Tibial nerve (tissue), 4 donors: ENCODE data around the gene LHX3. TPM values are rescaled to one million over a fixed set of nuclear protein-coding genes. Genes with fewer than 3 reads are reported as not detected.

Source experiments
- DNase-seq, 2 donors: peaks; one replicate each; pipeline ENCODE4 v3.0.0-alpha.2; 2019; ENCODE audit warnings: low spot score in 2 of 2
- H3K27ac ChIP-seq, 4 donors: fragments of 200-600 bp; sonication (generic) in 3 of 4; one replicate each; pipeline ENCODE4 v1.5.1; 2017 to 2019; ENCODE audit warnings: mild to moderate bottlenecking in 1 of 4
- H3K27me3 ChIP-seq, 2 donors: fragments of 200-600 bp; sonication (generic) in 1 of 2; one replicate each; pipeline versions ENCODE4 v1.5.1 to v1.6.0; 2017 to 2019
- H3K36me3 ChIP-seq, 3 donors: fragments of 200-600 bp; sonication (generic); one replicate each; pipeline ENCODE4 v1.5.1; 2018 to 2019
- H3K4me1 ChIP-seq, 4 donors: fragments of 200-600 bp; sonication (generic) in 3 of 4; one replicate each; pipeline ENCODE4 v1.5.1; 2017 to 2019
- H3K4me3 ChIP-seq, 4 donors: fragments of 200-600 bp; sonication (generic) in 3 of 4; one replicate each; pipeline ENCODE4 v1.5.1; 2017 to 2019; ENCODE audit warnings: mild to moderate bottlenecking in 1 of 4, moderate library complexity in 1 of 4
- H3K9me3 ChIP-seq, 4 donors: fragments of 200-600 bp; sonication (generic) in 3 of 4; one replicate each; pipeline ENCODE4 v1.5.1; 2017 to 2019
- EP300 ChIP-seq, 2 donors: sonication (generic); formaldehyde crosslinking; IDR thresholded peaks; one replicate each; pipeline ENCODE4 v1.6.1; 2017; ENCODE audit warnings: antibody characterized with exemption in 2 of 2, mild to moderate bottlenecking in 1 of 2
- POLR2A ChIP-seq, 2 donors: fragments of 450-650 bp; IDR thresholded peaks; one replicate each; pipeline ENCODE4 v1.6.1; 2017; ENCODE audit warnings: antibody characterized with exemption in 2 of 2, mild to moderate bottlenecking in 2 of 2, moderate library complexity in 2 of 2
- WGBS, 2 donors: methylation state at CpG; one replicate each; pipeline ENCODE4 v1.1.5; 2018; 5-methylcytosine and 5-hydroxymethylcytosine counted together
- total RNA-seq, 4 donors: library from RNA; depleted of rRNA; stranded (reverse); fragments of >200 nt; gene quantifications; one replicate each; pipeline ENCODE4 v1.1.0, GENCODE V29; 2016
- TF ChIP-seq, protein P1 (sequence below), 5 experiments: fragments of 200-600 bp in 3 of 5; fragments of 450-650 bp in 2 of 5; sonication (generic) in 3 of 5; IDR thresholded peaks; one replicate each; pipeline ENCODE4 v1.5.1; 2016 to 2019; ENCODE audit warnings: antibody characterized with exemption in 5 of 5, mild to moderate bottlenecking in 3 of 5, moderate library complexity in 2 of 5

LHX3 gene
- total RNA-seq, 4 donors from 2014 or later = not detected

DNA sequence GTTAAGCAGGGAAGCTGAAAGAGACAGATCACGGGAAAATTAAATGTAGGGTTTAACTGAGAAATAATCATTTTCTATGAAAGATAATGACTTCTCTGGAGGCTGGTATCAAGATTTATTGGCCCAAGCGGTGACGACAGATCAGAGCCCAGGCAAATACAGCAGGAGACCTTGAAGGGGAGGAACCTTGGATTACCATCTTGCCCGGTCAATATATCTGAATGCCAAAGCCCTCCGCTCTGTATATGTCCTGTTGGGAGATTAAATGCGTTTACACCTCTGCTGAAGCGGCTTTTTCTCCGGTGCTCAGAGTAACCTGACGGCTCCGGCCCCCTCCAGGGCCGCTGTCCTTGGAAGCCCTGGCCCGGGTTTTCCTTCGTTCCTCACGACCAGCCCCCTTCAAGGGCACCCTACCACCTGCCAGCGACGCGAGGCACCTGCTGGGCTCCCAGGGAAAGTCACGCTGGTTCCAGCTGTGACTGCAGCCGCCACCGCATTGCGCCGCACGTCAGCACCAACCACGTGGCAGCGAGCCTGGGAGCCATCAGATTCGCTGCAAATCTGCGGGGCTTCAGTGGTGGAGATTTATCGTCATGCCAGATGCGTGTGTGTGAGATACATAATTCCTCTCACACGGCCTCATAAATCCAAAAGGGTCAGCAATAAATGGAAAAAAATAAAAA is 45.1 kb upstream of the LHX3 start:
- no peak overlapping the region for H3K4me3 ChIP-seq
- no peak overlapping the region for H3K27ac ChIP-seq
- H3K9me3 ChIP-seq = no peaks in the 10 kb centered on the region
- no peak for DNase-seq
- peaks cover 0 to 21% of the 10 kb centered on the region in 2 donors for H3K27me3 ChIP-seq
- TF ChIP-seq EP300 (IDR thresholded peaks at IDR 0.05) = no peak
- TF ChIP-seq, protein P1, sequence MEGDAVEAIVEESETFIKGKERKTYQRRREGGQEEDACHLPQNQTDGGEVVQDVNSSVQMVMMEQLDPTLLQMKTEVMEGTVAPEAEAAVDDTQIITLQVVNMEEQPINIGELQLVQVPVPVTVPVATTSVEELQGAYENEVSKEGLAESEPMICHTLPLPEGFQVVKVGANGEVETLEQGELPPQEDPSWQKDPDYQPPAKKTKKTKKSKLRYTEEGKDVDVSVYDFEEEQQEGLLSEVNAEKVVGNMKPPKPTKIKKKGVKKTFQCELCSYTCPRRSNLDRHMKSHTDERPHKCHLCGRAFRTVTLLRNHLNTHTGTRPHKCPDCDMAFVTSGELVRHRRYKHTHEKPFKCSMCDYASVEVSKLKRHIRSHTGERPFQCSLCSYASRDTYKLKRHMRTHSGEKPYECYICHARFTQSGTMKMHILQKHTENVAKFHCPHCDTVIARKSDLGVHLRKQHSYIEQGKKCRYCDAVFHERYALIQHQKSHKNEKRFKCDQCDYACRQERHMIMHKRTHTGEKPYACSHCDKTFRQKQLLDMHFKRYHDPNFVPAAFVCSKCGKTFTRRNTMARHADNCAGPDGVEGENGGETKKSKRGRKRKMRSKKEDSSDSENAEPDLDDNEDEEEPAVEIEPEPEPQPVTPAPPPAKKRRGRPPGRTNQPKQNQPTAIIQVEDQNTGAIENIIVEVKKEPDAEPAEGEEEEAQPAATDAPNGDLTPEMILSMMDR (IDR thresholded peaks at IDR 0.05) = no peak
- TF ChIP-seq POLR2A (IDR thresholded peaks at IDR 0.05) = no peak
- 59 to 63% methylated on average over 30 of the region's 30 CpGs for WGBS, 2 donors
- H3K36me3 ChIP-seq = no peaks in the 10 kb centered on the region
- H3K4me1 ChIP-seq = peaks cover 0 to 10% (median 5%) of the 10 kb centered on the region in 4 donors

DNA sequence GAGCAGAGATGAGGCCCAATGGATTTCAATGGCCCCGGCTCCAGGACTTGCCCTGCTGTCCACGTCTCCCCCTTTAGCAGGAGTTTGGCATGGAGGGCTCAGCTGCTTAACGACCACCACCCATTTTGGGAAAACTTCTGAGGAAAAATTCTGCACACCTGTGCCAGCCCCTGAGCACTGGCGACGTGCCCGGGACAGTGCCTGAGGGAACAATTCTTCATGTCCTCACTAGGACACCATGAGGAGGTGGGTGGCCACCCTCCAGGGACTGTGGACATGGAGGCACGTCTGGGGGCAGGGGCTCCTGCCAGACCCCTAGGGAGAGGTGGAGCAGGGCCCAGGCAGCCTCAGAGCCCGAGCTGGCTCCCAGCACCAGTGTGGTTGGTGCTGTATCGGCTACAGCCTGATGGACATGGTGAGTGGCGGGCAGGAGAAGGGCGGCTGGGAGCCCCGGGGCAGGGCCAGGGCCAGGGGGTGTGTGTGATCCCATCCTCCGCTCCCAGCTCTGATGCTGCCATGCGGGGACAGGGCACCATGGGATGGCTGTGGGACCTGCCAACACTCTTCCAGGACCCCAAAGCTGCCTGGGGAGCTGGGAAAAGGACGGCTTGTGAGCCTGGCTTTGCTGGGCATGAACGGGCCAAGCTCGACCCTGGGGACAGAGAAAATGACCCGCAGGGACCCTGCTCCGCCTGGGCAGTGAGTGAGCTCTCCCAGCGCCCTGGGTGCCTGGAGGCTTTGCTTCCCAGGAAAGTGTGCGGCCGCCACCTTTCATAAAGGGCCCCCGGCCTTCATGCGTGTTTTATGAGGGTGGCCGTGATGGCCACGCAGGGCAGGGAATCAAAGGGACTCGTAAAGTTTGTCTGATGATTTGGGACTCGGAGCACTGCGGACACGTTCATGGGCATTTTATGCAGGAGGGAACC is 44.3 kb upstream of the LHX3 start:
- WGBS, 2 donors = 70% methylated on average over 25 to 29 of the region's 30 CpGs
- peaks cover 0 to 14% (median 9%) of the 10 kb centered on the region in 4 donors for H3K4me1 ChIP-seq
- no peaks in the 10 kb centered on the region for H3K36me3 ChIP-seq
- TF ChIP-seq POLR2A (IDR thresholded peaks at IDR 0.05) (no peak), EP300 (IDR thresholded peaks at IDR 0.05) (no peak)
- TF ChIP-seq, protein P1 (IDR thresholded peaks at IDR 0.05) = no peak
- H3K4me3 ChIP-seq = no peak overlapping the region
- H3K27me3 ChIP-seq = peaks cover 0 to 18% of the 10 kb centered on the region in 2 donors
- no peaks in the 10 kb centered on the region for H3K9me3 ChIP-seq
- H3K27ac ChIP-seq = no peak overlapping the region
- DNase-seq = no peak

DNA sequence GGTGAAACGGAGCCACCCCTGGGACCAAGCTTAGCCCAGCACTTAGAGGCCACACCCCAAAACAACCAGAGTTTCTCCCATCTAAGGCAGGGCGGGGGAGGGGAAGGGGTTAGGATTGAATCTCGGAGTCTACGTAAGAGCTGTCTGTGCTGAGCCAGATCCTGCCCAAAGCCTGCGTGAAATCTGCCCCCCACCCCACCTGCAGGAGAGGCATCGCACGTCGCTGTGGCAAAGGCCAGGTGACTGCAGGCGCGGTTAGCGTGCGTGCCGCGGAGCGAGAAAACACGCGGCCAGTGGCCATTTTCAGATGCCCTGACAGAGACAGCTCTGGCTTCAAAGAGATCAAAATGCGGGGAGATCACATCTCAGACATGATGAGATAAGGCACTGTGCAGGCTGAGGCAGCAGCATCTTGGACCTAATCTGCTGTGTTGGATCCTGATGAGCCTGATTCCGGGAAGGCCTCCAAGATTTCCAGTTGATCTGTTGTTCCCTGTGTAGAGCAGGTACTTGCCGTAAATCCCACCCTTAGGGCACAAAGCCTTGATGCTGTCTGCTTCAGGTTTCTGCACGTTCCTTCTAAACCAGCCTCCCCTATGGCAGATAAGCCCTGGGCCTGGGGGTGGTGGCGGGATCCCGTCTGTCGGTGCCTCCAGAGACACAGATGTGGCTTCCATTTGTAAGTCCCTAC is 43.2 kb upstream of the LHX3 start:
- Histone ChIP-seq H3K4me3 (no peak overlapping the region), H3K4me1 (peaks cover 0 to 22% (median 19%) of the 10 kb centered on the region in 4 donors), H3K27me3 (peaks cover 0 to 14% of the 10 kb centered on the region in 2 donors), H3K27ac (no peak overlapping the region), H3K36me3 (no peaks in the 10 kb centered on the region), H3K9me3 (no peaks in the 10 kb centered on the region)
- no peak for TF ChIP-seq EP300 (IDR thresholded peaks at IDR 0.05)
- TF ChIP-seq, protein P1 (IDR thresholded peaks at IDR 0.05) = no peak
- no peak for TF ChIP-seq POLR2A (IDR thresholded peaks at IDR 0.05)
- WGBS, 2 donors = 81 to 89% methylated on average over 24 of the region's 24 CpGs
- DNase-seq = no peak

DNA sequence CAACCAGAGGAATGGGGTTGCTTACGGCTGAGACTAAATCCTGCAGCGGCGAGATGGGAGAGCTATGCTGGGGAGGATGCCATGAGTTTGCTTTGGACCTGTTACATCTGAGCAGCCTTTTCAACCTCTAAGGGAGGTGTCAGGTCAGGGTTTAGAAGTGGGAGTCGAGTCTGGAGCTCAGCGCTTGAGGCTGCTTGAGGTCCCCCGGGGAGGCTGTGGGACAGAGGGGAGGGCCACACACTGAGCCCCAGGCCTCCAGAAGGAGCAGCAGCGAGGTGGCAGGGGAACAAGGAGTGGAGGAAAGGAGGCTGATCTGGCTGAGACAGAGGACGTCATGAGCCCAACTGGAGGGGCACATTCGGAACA is 42.6 kb upstream of the LHX3 start:
- H3K27me3 ChIP-seq = peaks cover 0 to 9% of the 10 kb centered on the region in 2 donors
- H3K4me3 ChIP-seq = no peak overlapping the region
- H3K27ac ChIP-seq = no peak overlapping the region
- H3K9me3 ChIP-seq = no peaks in the 10 kb centered on the region
- TF ChIP-seq POLR2A (IDR thresholded peaks at IDR 0.05) = no peak
- no peak for TF ChIP-seq EP300 (IDR thresholded peaks at IDR 0.05)
- TF ChIP-seq, protein P1 (IDR thresholded peaks at IDR 0.05) = no peak
- H3K36me3 ChIP-seq = no peaks in the 10 kb centered on the region
- 48 to 55% methylated on average over 8 of the region's 9 CpGs for WGBS, 2 donors
- H3K4me1 ChIP-seq = peaks cover 0 to 27% (median 21%) of the 10 kb centered on the region in 4 donors
- no peak for DNase-seq
